GM19238 (cell line): ENCODE data around the gene DUSP1.

Experiments used
- DNase-seq: peaks from one replicate; pipeline ENCODE4 v3.0.0; 2011; ENCODE audit warnings: low spot score; ENCODE audit not compliant: insufficient read length

Gene DUSP1

GRCh38 chr5:172764861-172765765, 5.9 kb downstream of the DUSP1 start:
- peak; percentile 92 for DNase-seq

- DNase-seq: no peak
Observed at GRCh38 chr5:172763120-172763464, 7.9 kb downstream of the DUSP1 start.

GRCh38 chr5:172762214-172763119, 8.5 kb downstream of the DUSP1 start:
- no peak for DNase-seq

GRCh38 chr5:172760959-172761358, 10.0 kb downstream of the DUSP1 start:
- no peak for DNase-seq

- DNase-seq: no peak
Observed at GRCh38 chr5:172760136-172760535, 10.9 kb downstream of the DUSP1 start.

- no peak for DNase-seq
Observed at GRCh38 chr5:172758834-172759149, 12.2 kb downstream of the DUSP1 start.

GRCh38 chr5:172758077-172758833, 12.7 kb downstream of the DUSP1 start:
- DNase-seq: no peak

GRCh38 chr5:172757394-172758010, 13.5 kb downstream of the DUSP1 start:
- DNase-seq: no peak

- no peak for DNase-seq
Observed at GRCh38 chr5:172756764-172757393, 14.1 kb downstream of the DUSP1 start.

- DNase-seq: no peak
Observed at GRCh38 chr5:172754596-172755356, 16.2 kb downstream of the DUSP1 start.

- DNase-seq: no peak
Observed at GRCh38 chr5:172753101-172753500, 17.9 kb downstream of the DUSP1 start.

GRCh38 chr5:172751761-172752510, 19.1 kb downstream of the DUSP1 start:
- no peak for DNase-seq

- no peak for DNase-seq
Observed at GRCh38 chr5:172749881-172750633, 20.9 kb downstream of the DUSP1 start.

GRCh38 chr5:172749076-172749475, 21.9 kb downstream of the DUSP1 start:
- no peak for DNase-seq

GRCh38 chr5:172748341-172748843, 22.6 kb downstream of the DUSP1 start:
- no peak for DNase-seq

- DNase-seq: no peak
Observed at GRCh38 chr5:172747471-172747870, 23.5 kb downstream of the DUSP1 start.

GRCh38 chr5:172746725-172747124, 24.3 kb downstream of the DUSP1 start:
- DNase-seq: no peak

GRCh38 chr5:172745838-172746237, 25.2 kb downstream of the DUSP1 start:
- no peak for DNase-seq
